KMS-11 (cell line): Measurements from ENCODE around the gene HHIPL1.

Experiments used
- H2AFZ ChIP-seq: fragments of 200-600 bp; sonication (generic); 2 replicates; pipeline ENCODE4 v1.6.1; 2016; ENCODE audit warnings: antibody characterized with exemption, mixed run types, low read depth
- H3K27ac ChIP-seq: fragments of 200-600 bp; sonication (generic); 2 replicates; pipeline ENCODE4 v1.6.1; 2016; ENCODE audit warnings: mild to moderate bottlenecking, mixed run types
- H3K27me3 ChIP-seq: fragments of 200-600 bp; sonication (generic); 2 replicates; pipeline ENCODE4 v1.6.1; 2017; ENCODE audit warnings: mild to moderate bottlenecking, low read depth, mixed run types, moderate library complexity; ENCODE audit not compliant: insufficient read depth
- H3K36me3 ChIP-seq: fragments of 200-600 bp; sonication (generic); 2 replicates; pipeline ENCODE4 v1.6.1; 2017; ENCODE audit warnings: mild to moderate bottlenecking, mixed run types; ENCODE audit not compliant: insufficient read depth
- H3K4me1 ChIP-seq: fragments of 200-600 bp; sonication (generic); 2 replicates; pipeline ENCODE4 v1.6.1; 2016; ENCODE audit warnings: mild to moderate bottlenecking, low read depth, mixed run types; ENCODE audit not compliant: poor library complexity, severe bottlenecking
- H3K4me2 ChIP-seq: fragments of 200-600 bp; sonication (generic); 2 replicates; pipeline ENCODE4 v1.7.0; 2016; ENCODE audit warnings: mild to moderate bottlenecking, mixed run types
- H3K4me3 ChIP-seq: fragments of 200-600 bp; sonication (generic); IDR thresholded peaks from 2 replicates; pipeline ENCODE4 v1.6.1; 2017; ENCODE audit warnings: low read depth, low read length, mixed read lengths; ENCODE audit not compliant: insufficient read depth
- H3K79me2 ChIP-seq: fragments of 200-600 bp; sonication (generic); 2 replicates; pipeline ENCODE4 v1.6.1; 2016; ENCODE audit warnings: low read depth, mixed run types; ENCODE audit not compliant: insufficient read depth
- H3K9ac ChIP-seq: fragments of 200-600 bp; sonication (generic); 2 replicates; pipeline ENCODE4 v1.6.1; 2016; ENCODE audit warnings: mild to moderate bottlenecking, mixed run types
- H4K20me1 ChIP-seq: fragments of 200-600 bp; sonication (generic); 2 replicates; pipeline ENCODE4 v1.6.1; 2016; ENCODE audit warnings: mild to moderate bottlenecking, mixed run types; ENCODE audit not compliant: insufficient read depth
- TF ChIP-seq, protein P1 (sequence below): fragments of 200-600 bp; sonication (generic); conservative IDR thresholded peaks from 2 replicates; pipeline ENCODE4 v1.6.1; 2017; ENCODE audit warnings: low read depth, mild to moderate bottlenecking, antibody characterized with exemption, low read length, moderate library complexity, mixed read lengths

Gene HHIPL1

DNA sequence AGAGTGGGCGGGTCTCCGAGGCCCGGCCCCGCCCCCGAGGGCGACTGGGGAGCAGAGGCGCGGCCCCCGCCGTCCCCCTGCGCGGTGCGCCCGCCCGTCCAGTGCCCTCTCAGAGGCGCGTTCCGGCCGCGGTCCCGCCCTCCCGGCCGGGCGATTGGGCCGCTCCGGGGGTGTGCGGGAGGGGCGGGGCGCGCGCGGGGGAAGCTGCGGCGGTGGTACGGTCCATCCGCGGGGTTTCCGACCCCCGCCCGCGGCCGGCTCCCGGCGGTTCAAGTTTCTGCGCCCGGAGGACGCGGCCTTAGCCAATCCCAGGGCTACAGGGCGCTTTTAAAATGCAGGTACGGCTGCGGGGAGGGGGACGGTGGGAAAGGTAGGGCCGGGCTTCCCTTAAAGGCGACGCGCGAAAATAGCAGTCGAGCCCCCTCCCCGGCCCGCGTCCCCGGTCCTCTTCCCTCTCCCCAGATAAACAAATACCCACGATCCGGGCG, 40.6 kb upstream of the HHIPL1 start:
- Histone ChIP-seq H3K79me2 (peaks cover 13% of the 10 kb centered on the region; the same call in 1 of the 2 replicates), H3K4me1 (peaks cover 41% of the 10 kb centered on the region), H3K9ac (peak overlapping the region; percentile 90), H2AFZ (peak overlapping the region; percentile 98), H3K36me3 (no peaks in the 10 kb centered on the region), H3K4me2 (peak overlapping the region; percentile 60), H4K20me1 (no peaks in the 10 kb centered on the region), H3K27ac (peak overlapping the region; percentile 84), H3K27me3 (no peaks in the 10 kb centered on the region), H3K4me3 (no peak overlapping the region)
- TF ChIP-seq, protein P1, sequence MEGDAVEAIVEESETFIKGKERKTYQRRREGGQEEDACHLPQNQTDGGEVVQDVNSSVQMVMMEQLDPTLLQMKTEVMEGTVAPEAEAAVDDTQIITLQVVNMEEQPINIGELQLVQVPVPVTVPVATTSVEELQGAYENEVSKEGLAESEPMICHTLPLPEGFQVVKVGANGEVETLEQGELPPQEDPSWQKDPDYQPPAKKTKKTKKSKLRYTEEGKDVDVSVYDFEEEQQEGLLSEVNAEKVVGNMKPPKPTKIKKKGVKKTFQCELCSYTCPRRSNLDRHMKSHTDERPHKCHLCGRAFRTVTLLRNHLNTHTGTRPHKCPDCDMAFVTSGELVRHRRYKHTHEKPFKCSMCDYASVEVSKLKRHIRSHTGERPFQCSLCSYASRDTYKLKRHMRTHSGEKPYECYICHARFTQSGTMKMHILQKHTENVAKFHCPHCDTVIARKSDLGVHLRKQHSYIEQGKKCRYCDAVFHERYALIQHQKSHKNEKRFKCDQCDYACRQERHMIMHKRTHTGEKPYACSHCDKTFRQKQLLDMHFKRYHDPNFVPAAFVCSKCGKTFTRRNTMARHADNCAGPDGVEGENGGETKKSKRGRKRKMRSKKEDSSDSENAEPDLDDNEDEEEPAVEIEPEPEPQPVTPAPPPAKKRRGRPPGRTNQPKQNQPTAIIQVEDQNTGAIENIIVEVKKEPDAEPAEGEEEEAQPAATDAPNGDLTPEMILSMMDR = no peak

DNA sequence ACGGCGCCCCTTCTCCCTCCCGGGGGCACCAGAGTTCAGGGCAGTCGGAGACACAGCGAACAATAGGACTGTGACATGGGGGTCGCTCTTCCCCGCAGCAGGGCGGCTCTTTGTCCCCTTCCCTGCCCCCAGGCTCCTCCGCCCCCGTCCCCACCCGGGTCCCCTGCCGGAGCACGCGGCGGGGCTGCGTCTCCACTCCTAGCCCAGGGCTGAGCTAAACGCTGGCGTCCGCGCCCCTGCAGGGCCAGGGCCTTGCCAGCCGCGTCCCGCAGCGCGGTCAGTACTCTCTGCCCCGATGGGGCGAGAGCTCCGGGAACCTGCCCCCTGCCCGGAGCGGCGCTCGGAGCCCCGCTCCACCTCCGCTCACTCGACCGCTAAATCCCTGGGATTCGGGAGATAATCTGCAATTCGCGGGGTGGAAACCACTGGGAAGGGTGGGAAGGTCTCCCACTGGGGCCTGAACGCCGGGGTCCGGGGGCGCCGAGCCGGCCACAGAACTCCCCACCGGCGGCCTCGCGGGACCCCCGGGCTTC, 40.1 kb upstream of the HHIPL1 start:
- peak overlapping the region; percentile 98 for H2AFZ ChIP-seq
- H3K27ac ChIP-seq = peak overlapping the region; percentile 84
- TF ChIP-seq, protein P1 = no peak
- peaks cover 12% of the 10 kb centered on the region; the same call in 1 of the 2 replicates for H3K79me2 ChIP-seq
- no peak overlapping the region for H3K4me3 ChIP-seq
- peaks cover 38% of the 10 kb centered on the region for H3K4me1 ChIP-seq
- H3K4me2 ChIP-seq = peak overlapping the region; percentile 60
- no peaks in the 10 kb centered on the region for H4K20me1 ChIP-seq
- H3K9ac ChIP-seq = peak overlapping the region; percentile 90
- H3K36me3 ChIP-seq = no peaks in the 10 kb centered on the region
- no peaks in the 10 kb centered on the region for H3K27me3 ChIP-seq

DNA sequence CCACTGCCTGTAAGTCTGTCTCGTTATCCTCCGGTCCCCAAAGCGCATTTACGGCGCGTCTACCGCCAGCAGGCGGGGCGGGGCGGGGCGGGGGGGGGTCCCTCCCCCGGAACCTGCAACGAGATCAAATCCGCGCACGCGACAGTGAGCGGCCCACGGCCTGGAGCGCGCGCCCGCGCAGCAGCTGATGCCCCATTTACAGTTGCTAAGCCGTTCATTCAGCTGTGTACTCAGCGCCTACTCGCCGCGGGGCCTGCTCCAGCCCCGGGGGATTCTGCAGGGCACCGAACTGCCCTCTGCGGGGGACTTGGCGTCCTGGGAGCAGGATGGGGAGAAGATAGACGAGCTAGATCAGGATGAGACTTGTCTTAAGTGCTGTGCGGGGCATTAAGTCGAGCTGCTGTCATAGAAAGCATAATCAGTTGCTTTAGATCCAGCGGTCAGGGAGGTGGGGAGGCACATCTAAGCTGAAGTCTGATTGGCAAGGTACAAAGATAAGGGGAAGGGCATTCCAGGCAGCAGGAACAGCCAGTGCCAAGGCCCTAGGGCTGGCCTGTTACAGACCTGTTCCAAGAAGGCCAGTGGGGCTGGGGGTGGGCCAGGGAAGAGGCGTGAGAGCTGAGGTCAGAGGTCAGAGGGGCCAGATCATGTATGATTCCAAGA, 39.5 kb upstream of the HHIPL1 start:
- peak overlapping the region; percentile 84 for H3K27ac ChIP-seq

DNA sequence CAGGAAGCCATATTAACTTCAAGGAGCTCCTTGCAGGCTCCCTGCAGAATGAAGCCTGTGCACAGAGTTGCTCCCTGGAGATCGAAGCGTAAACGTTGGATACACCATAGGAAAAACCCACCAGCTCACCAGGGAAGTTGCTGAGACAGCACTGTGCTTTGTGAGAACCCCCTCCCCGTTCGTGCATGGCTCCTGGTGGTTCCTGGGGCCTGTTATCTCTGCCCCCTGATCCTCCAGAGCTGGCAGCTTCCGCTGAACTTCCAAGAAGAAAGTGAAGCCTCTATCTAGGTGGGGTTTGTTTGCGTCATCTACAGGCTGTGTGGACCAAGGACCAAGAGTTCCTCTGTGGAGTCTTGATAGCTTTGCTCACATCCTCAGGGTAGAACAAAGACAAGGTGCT, 38.6 kb upstream of the HHIPL1 start:
- Histone ChIP-seq H3K9ac (no peak overlapping the region), H3K79me2 (no peaks in the 10 kb centered on the region; the same call in 1 of the 2 replicates), H2AFZ (no peak overlapping the region), H3K4me2 (peak overlapping the region; percentile 97; the same call in 1 of the 2 replicates), H3K27ac (no peak overlapping the region), H3K36me3 (no peaks in the 10 kb centered on the region), H3K27me3 (no peaks in the 10 kb centered on the region), H4K20me1 (no peaks in the 10 kb centered on the region), H3K4me1 (peaks cover 23% of the 10 kb centered on the region), H3K4me3 (no peak overlapping the region)
- TF ChIP-seq, protein P1 = no peak

More for the DNA sequence above, 39.5 kb upstream of the HHIPL1 start:
- Histone ChIP-seq H3K27me3 (no peaks in the 10 kb centered on the region), H3K4me3 (no peak overlapping the region), H3K9ac (peak overlapping the region; percentile 90), H2AFZ (peak overlapping the region; percentile 98), H3K4me1 (peaks cover 32% of the 10 kb centered on the region), H4K20me1 (no peaks in the 10 kb centered on the region), H3K4me2 (peak overlapping the region; percentile 97), H3K79me2 (peaks cover 8% of the 10 kb centered on the region; the same call in 1 of the 2 replicates), H3K36me3 (no peaks in the 10 kb centered on the region)
- TF ChIP-seq, protein P1 = no peak
